Measurements from ENCODE around the gene FOXN3. TPM values are rescaled to one million over a fixed set of nuclear protein-coding genes. Genes with fewer than 3 reads are reported as not detected.
A peak's percentile ranks its signal among the peaks of the same experiment; 100 is the strongest.
"Not testable (repeated sequence)": the region's sequence is repeated elsewhere in the genome, so short reads cannot be mapped to it uniquely, and the experiment has no call there.

Gene FOXN3
- total RNA-seq, 1 experiment from 2014 or later = 6.5 TPM

- peak; percentile 73 for DNase-seq (ENCODE audit: low read depth)
Measured at GRCh38 chr14:89303456-89304435, 113.3 kb downstream of the FOXN3 start.

- no peak for DNase-seq (ENCODE audit: low read depth)
Measured at GRCh38 chr14:89302396-89302950, 114.6 kb downstream of the FOXN3 start.

GRCh38 chr14:89299587-89299986 is 117.4 kb downstream of the FOXN3 start:
- no peak for DNase-seq (ENCODE audit: low read depth)

GRCh38 chr14:89298056-89298834 is 118.8 kb downstream of the FOXN3 start:
- no peak for DNase-seq (ENCODE audit: low read depth)

GRCh38 chr14:89296281-89296745 is 120.7 kb downstream of the FOXN3 start:
- DNase-seq (ENCODE audit: low read depth) = no peak

GRCh38 chr14:89294872-89295271 is 122.2 kb downstream of the FOXN3 start:
- no peak for DNase-seq (ENCODE audit: low read depth)

- not testable (repeated sequence) for DNase-seq (ENCODE audit: low read depth)
Measured at GRCh38 chr14:89294469-89294868, 122.6 kb downstream of the FOXN3 start.

- no peak for DNase-seq (ENCODE audit: low read depth)
Measured at GRCh38 chr14:89294060-89294459, 123.0 kb downstream of the FOXN3 start.

GRCh38 chr14:89293314-89293916 is 123.6 kb downstream of the FOXN3 start:
- no peak for DNase-seq (ENCODE audit: low read depth)

GRCh38 chr14:89292579-89293313 is 124.3 kb downstream of the FOXN3 start:
- no peak for DNase-seq (ENCODE audit: low read depth)

GRCh38 chr14:89291351-89291940 is 125.6 kb downstream of the FOXN3 start:
- no peak for DNase-seq (ENCODE audit: low read depth)

- DNase-seq (ENCODE audit: low read depth) = no peak
Measured at GRCh38 chr14:89290813-89291212, 126.2 kb downstream of the FOXN3 start.

GRCh38 chr14:89289477-89289876 is 127.6 kb downstream of the FOXN3 start:
- no peak for DNase-seq (ENCODE audit: low read depth)

- DNase-seq (ENCODE audit: low read depth) = no peak
Measured at GRCh38 chr14:89288114-89288513, 128.9 kb downstream of the FOXN3 start.

GRCh38 chr14:89284333-89285058 is 132.5 kb downstream of the FOXN3 start:
- no peak for DNase-seq (ENCODE audit: low read depth)

GRCh38 chr14:89283327-89284060 is 133.5 kb downstream of the FOXN3 start:
- DNase-seq (ENCODE audit: low read depth) = no peak

- no peak for DNase-seq (ENCODE audit: low read depth)
Measured at GRCh38 chr14:89282191-89282590, 134.8 kb downstream of the FOXN3 start.

GRCh38 chr14:89280600-89280999 is 136.4 kb downstream of the FOXN3 start:
- DNase-seq (ENCODE audit: low read depth) = no peak

- DNase-seq (ENCODE audit: low read depth) = no peak
Measured at GRCh38 chr14:89279649-89280232, 137.3 kb downstream of the FOXN3 start.
